GM12872 (cell line): ENCODE measurements around the gene ACVR1B.

ENCODE experiments used
- CTCF ChIP-seq: IDR thresholded peaks from 3 replicates; pipeline ENCODE4 v1.5.1; 2011; ENCODE audit warnings: low read depth, mild to moderate bottlenecking, low read length, moderate library complexity; ENCODE audit not compliant: insufficient read depth

Gene ACVR1B

DNA sequence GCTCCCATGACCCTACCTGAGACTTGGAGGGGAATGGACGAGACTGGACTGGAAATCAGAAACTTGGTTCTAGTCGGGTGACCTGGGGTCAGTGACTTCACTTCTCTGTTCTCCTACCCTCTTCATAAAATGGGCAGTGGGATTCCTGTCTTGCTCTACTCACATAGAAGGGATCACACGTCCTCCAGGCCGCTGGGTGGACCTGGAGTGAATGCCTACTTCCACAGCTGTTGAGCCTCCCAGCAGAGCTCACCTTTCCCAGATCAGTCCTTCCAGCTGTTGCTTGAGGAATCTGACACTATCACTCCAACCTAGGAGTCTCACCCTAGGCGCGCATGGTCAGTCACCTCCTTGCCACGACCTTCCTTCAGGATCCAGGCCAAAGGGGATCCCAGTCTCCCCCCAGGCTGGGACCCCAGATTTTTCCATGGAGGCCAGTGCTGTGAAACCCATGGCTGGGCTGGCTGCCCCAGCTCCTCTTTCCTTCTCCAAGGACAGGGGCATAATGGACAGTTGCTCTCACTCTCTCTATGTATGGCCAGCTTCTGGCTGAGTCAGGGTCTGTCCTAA is 43.6 kb upstream of the ACVR1B start:
- TF ChIP-seq CTCF = no peak

DNA sequence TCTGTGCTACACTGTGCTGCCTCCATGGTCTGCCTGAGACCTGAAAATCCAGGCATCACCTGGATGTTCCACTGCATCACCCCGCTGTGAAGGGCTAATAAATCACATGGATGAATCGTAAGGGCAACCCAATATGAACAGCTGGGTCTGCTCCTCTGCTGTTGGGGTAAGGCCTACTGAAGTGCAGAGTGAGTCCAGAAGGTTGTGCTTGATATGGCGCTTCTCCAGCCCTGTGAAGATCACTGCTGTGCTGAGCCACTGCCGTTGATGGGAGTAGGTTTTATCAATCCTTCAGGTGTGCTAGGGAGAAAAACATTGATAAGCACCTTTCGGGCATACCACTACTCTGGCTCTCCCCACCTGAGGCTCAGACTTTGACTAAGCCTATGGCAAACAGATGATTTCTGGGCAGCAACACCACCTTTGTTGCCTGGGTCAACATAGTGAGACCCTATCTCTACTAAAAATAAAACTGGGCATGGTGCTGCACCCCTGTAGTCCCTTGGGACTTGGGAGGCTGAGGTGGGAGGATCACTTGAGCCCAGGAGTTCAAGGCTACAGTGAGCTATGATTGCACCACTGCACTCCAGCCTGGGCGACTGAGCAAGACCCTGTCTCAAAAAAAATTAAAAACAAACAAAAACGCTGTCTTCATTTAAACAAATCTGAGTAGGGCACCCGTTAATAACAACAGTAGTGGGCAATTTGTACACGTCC is 42.5 kb upstream of the ACVR1B start:
- no peak for TF ChIP-seq CTCF

DNA sequence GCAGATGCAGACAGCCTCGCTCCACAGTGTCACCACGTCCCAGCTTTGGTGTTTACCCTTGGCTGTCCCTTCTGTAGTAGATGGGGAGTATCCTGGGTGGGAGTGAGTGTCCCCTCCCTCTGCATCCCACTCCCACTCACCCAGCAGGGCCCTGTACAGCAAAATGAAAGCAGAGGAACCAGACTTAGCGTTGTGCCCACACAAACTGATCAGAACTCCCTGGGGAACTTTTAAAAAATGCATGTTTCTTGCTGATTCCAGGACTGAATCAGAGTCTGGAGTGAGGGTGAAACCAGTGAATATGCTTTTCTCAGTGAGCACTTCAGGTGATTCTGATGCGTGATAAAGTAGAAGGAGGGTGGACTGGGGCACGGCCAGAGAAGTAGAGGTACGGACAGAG is 41.3 kb upstream of the ACVR1B start:
- no peak for TF ChIP-seq CTCF

GRCh38 chr12:51910691-51911090 is 40.8 kb upstream of the ACVR1B start:
- no peak for TF ChIP-seq CTCF

- no peak for TF ChIP-seq CTCF
These were observed 40.2 kb upstream of the ACVR1B start for GRCh38 chr12:51911307-51911706.

DNA sequence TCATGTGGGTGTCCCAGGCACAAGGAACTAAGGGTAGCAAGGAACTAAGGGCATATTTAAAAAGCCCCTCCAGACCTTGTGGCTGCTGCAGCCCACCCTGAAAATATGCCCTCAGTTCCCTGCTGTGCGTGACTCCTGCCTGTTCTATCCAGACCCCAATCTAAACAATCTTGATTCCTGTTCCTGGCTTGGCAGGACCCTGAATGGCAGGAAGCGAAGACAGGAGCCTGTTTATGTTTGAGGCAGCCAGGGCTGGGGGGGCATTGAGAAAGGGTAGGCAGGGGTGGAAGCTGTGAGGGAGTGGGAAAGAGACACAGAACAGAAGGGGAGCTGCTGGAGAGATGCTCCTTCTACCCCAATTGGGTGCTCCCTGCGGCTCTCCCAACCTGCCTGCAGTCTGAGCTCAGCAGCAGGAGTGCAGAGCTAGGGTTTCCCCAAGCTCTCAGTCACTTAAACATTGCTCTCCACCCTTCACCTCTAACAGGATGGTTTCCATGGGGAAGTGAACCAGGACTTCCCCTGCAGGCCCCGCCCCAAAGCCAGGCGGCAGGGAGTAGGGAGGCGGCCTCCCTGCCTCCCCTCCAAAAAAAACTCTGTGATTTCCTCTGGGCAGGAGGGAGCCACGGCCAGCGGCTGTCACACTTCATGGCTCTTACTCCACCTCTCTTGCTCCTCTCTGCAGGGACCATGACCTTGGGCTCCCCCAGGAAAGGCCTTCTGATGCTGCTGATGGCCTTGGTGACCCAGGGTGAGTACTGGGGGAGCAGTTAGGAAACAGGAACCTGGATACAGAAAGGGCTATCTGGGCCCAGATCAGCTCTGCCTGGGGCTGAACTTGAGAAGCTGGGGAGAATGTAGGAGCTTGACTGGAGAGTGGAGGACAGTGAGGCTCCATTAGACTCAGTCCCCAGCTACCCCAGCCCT is 39.4 kb upstream of the ACVR1B start:
- no peak for TF ChIP-seq CTCF
